Stimulated activated CD4-positive, alpha-beta T cell treated with anti-CD3 and anti-CD28 coated beads, Interleukin-2, amount 100 ng/mL, for 24 hours (primary cell): Measurements from ENCODE around the gene CPEB1.
A peak's percentile ranks its signal among the peaks of the same experiment; 100 is the strongest.
"Not testable (repeated sequence)": the region's sequence is repeated elsewhere in the genome, so short reads cannot be mapped to it uniquely, and the experiment has no call there.

Experiments used
- DNase-seq, 2 donors: peaks; one replicate each; pipeline ENCODE4 v3.0.0-alpha.2; 2020

The CPEB1 gene

DNA sequence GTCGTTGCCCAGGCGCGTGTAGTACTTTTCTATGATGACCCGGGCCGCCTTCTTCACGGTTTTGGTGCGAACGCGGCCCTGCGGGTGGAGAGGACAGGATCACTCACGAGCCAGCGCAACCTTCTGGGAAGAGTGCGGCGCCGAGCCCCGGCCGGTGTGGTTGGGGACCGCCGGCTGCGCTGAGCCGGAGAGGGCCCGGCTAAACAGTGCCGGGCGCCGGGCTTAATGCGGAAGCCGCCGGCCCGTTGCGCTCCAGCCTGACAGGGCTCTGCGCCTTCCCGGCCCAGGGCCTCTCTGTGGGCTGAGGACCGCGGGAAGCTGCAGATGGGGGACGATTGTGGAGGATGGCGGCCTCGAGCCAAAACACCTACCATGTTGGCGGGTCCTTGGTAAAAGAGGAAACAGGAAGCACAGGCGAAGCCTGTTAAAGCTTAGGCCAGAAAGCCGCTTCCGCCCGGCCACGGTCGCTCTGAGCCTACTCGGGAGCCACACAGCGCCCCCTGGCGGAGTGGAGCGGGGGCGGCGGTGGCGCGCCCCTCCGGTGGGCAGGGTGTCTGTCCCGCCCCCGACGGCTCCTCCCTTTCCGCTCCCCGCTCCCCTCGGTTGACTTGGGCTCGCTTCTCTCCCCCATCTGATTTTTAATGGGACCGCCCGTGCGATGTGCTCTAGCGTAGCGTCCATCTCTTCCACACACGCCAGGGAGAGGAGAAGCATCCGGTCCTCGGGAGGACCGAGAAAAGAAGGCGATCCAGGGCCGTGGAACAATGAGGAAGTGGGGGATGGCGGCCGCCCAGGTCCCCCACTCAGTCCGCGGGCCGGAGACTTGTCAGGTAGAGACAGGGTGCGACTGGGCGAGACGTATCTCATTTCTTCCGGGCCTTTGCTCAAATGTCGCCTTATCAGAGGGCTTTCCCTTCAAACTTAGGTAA, 106.8 kb downstream of the CPEB1 start, which contains the start of gene RPS17:
Gene RPS17, minus strand, starts transcription at position 403 of the 929 bp plus-strand sequence. Its CDS starts 29 bp downstream, at position 374.
- DNase-seq = peak; percentile 99

DNA sequence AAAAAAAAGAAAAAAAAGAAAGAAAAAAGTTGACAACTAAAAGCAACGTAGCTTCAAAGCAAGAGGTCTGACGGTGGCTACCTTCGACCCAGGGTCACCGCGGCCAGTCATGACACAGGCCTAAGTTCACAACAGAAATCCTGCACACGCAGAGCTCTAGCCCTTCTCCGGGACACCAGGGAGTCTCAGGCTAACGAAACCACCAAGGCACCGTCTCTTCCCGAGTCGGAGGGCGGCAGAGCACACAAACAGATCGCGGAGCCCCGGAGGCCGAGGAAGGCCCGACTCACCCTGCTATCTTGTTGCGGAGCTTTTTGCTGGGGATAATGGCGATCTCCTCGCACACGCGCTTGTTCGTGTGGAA, 107.5 kb downstream of the CPEB1 start:
- DNase-seq = no peak

DNA sequence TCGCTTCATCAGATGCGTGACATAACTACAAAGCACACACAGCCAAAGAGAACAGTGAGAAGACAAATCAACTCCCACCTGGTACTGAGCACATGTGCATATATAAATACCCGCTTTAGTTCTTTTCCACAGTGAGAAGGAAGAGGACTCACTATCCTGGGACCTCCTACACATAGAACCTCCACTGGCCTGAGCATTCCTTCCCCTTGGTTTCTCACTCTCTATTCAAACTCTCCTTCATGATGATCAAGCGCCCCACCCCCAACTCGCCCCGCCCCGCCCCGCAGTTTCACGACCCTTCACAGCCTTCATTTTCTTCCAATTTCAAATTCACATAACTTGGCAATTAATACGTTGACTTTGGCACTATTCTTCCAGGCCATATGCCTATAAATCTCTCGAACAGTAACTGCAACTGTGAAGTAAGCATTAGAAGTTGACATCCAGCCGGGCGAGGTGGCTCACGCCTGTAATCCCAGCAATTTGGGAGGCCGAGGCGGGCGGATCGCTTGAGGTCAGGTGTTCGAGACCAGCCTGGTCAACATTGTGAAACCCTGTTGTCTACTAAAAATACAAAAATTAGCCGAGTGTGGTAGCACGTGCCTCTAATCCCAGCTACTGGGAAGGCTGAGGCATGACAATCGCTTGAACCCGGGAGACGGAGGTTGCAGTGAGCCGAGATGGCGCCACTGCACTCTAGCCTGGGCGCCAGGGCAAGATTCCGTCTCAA, 108.0 kb downstream of the CPEB1 start:
- DNase-seq = peak; percentile 39 to 45

DNA sequence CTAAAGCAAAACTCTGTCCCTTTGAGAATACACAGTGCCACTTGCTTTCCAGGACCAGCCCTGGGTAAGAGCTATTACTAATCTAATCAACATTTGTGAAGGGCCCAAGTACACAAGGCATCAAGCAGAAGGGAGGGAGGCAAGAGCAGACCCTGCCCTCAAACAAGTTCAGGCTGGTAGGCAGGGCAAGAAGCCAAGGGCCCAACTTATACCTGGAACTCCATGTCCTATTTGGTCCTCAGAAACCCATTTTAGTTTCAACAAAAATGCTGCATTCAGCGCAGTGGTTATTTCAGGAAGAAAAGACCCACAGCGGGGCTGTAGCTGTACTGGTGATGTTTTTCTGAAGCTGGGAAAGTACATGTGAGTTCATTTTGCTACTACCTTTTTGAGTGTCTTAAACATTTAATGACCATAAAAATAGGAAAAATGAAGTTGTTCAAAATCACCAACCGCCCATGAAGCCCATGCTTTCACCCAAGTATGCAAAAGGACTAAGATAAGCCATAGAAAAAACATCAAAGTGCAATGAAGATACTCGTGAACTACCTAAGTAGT, 109.7 kb downstream of the CPEB1 start:
- DNase-seq = no peak

DNA sequence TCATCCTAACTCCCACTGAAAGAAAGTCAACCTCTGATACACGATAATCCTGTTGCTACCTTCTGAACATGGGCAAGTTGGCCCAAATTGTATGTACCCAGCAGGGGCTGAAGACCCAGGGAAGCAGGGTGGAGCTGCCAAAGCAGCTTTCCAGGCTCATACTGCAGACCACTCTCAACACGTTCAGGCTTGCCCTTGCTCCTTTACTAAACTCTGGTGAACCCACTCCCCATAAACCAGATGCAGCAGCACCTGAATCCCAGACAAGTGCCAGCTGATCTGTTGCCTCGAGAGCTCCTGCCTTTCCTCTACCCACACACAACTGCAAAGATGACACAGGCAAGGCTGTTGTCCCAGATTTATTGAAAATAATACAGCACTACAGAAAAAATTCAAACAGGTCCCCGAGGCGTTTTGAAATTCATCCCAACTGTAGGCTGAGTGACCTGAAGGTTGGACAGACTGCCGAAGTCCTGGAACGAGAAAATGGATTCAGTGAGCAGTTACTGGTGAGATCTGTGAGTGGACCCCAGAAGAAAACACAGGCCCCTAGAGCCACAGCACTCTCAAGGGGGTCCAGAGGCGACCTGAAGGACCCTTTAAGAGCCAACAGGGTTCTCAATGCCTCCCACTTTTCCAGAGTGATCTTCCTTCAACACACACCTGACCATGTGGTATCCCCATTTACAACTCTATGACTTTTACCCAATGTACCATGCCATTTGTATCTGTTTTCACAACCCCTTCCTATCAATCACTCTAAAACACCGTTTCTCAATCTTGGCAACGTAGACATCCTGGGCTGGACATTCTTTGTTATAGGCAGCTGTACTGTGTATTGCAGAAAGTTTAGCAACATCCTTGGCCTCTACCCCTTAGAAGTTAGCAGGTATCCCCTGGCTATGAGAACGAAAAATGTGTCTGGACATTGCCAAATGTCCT, 110.5 kb downstream of the CPEB1 start:
- DNase-seq = no peak

DNA sequence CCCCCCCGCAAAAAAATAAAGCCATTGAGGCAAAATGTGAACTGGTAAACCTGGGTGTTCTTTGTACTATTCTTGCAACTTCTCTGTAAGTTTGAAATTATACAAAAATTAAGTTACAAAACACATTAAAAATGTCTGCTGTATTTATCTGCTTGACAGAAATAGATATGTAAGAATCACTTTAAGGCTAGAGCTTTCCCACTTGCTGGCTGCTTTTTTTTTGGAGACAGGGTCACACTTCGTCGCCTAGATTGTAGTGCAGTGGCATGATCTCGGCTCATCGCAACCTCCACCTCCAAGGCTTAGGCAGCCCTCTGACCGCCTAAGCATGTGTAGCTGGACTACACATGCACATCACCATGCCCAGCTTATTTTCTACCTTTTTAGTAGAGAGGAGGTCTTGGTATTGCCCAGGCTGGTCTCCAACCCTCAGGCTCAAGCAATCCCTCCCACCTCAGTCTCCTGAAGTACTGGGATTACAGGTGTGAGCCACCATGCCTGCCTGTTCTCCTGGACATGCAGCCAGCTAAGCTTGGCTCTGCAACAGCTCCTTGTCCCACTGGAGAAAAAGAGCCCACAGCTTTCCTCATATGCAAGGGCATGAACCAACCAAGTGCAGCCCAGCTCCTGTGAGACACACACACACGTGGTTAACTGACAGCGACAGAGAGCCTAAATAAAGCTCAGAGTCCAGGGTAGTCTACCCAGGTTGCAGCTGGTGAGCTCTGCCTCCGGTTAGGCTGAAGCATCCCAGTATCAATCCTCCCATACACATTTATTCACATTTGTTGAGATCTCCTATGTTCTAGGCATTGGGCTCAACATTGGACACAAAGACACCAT, 111.4 kb downstream of the CPEB1 start:
- peak; percentile 14 to 28 for DNase-seq

DNA sequence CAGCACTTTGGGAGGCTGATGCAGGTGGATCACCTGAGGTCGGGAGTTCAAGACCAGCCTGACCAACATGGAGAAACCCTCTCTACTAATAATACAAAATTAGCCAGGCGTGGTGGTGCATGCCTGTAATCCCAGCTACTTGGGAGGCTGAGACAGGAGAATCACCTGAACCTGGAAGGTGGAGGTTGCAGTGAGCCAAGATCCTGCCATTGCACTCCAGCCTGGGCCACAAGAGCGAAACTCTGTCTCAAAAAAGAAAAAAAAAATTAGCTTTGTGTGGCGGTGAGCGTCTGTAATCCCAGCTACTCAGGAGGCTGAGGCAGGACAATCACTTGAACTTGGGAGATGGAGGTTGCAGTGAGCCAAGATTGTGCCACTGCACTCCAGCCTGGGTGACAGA, 112.0 kb downstream of the CPEB1 start:
- DNase-seq = not testable (repeated sequence)

DNA sequence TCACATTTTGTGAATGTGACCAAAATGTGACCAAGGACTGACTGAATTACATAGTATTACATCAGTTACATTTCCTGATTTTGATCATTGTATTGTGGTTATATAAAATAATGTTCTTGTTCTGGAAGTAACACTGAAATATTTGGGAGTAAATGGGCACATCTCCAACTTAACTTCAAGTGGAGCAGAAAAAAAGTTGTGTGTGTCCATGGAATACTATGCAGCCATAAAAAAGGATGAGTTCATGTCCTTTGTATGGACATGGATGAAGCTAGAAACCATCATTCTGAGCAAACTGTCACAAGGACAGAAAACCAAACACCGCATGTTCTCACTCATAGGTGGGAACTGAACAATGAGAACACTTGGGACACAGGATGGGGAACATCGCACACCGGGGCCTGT, 112.7 kb downstream of the CPEB1 start:
- peak in 1 of 2 donors; percentile 10 for DNase-seq

DNA sequence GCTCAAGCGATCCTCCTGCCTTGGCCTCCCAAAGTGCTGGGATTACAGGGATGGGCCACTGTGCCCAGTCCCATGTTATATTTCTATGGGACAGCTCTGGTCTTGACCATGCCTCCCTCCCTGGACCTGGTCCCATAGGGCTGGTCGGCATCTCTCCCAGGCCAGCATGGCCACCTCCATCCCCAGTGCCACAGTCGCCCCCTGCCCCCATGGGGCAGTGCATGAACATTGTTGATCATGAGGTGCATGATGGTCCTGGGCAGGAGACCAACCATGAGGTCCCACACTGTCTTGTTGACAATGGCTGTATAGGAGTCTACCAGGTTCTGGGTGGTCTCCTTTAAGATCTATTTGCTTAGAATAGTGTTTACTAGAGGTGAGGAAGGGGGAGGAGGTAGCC, 113.4 kb downstream of the CPEB1 start:
- DNase-seq = no peak

DNA sequence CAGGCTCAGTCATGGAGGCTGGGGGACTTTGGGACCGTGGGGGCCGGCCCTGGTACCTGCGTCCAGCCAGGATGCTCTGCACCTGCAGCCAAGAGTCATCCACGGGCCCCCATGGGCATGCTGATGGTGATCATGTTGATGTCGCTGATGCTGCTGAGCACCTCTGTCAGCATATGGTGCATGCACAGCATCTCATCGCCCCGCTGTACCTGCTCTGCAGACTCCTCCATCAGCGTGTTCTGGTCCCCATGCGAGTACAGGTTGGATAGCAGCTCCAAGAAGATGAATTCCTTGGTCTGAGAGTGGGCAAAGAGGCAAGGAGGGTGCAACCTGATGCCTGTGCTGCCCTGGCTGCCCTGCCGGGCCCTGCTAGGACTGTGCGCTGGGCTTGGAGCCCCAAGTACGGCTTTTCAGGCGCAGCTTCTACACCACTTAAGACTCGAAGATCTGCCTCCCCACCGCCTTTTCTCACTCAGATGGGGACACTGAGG, 114.1 kb downstream of the CPEB1 start:
- DNase-seq = no peak

DNA sequence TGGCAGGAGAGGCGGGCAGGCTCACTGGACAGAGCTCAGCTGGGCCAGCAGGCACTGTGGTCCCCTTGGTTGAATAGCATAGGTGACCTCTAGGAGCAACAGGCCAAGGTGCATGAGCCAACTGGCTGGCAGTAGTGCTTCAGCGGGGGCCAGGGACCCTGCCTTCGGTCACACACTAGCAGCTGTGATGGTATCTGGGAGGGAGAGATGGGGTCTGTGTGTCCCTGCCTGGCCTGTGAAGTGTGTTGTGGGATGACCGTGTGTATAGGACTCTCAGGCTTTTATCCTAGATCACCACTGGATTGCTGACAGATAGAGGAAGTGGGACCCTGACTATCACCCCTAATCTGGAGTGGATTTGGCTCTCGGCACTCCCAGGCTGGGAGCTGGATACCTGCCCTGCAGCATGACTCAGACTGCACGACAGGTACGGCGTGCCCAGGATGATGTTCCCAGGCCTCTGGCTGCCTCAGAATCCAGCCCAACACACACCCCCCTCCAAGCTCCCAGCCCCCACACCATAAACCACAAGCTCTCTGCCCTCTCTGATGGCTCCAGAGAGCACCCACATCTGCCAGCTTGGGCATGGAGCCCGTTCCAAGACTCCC, 114.7 kb downstream of the CPEB1 start:
- DNase-seq = no peak

DNA sequence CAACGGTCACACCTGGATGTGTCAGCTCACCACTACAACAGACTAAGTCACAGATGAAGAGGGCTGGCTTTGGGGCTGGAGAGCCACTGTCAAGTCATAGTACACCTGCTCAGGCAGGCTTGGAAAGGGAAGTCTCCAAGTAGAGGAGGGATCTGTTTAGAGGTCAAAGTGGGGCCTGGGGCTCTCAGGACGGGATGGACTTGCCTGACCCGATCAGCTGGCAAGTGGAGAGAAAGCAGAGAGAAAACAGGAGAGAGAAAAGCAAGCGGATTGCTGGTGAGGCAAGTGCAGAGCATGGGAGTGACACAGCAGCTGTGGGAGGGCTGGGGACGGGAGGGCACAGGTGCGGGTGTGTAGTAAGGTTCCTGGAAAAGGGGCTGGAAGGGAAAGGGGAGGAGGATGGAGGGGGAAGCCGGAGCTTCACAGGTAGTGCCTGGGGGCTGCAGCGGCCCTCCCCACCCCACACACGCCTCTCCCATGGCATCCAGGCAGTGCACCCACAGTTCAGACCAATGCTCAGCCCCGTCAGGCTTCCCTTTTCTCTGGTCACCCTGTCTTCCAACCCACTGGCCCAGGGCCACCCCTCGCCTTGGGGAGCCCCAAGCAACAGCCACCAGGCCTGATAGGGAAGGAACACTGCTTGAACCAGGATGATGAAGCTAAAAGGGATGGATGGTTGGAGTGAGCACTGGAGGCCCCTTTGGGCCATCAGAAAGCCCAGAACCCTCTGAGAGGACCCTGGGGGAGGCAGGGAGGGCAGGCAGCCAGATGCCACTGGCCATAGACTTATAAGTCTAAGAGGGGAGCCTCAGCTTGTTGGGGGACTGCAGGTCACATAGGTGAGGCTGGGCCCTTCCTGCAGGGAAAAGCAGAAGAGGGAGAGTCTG, 115.4 kb downstream of the CPEB1 start:
- no peak for DNase-seq

DNA sequence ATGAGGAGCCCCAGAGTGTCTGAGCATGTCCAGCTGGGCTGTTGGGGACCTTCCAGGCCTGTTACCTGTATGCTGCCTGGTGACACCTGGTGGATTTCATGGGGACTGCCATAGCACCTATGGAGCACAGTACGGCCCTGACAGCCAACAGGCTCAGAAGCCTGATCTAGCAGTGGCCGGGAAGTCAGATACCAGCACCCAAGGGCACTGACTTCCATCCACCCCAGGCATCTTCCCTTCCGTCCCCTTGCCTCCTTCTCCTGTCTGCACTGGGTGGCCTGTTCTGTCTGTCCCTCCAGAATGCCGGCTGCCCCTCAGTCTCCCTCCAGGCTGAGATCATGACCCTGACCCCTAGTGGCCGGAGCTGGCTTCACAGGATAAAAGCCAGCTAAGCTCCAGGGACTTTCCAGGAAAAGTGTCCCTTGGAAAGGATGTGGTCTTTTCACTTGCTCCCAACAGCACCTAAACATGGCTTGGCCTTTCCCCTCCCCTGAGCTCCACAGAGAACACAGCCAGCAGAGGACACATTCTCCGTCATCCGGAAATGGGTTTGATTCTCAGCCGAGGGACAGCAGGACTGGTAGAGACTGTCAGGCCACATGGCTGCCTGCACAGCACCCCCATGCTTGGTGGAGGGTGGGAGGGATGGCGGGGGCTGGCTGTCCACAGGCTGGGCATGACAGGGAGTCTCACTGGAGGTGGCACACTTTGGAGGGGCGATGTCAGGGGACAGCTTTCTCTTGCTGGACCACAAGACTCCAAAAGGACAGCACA, 116.4 kb downstream of the CPEB1 start:
- peak; percentile 70 to 74 for DNase-seq

DNA sequence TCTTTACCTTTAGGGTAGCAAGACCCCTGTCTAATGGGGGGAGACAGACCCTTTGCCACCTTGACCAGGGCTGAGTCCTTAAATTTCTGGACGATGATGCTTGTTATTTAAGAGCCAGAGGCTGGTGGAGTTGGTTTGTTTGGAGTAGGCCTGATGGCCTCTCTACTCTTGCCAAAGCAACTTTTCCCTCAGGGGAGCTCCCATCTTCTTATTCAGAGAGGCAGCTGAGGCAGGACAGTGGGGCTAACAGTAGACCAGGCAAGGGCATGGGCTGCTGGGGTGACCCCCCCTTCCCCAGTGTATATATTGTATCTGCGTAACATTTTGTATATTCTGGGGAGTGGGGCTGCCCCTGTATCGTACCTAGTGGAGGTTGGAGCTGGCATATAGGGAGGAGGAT, 117.2 kb downstream of the CPEB1 start:
- no peak for DNase-seq

DNA sequence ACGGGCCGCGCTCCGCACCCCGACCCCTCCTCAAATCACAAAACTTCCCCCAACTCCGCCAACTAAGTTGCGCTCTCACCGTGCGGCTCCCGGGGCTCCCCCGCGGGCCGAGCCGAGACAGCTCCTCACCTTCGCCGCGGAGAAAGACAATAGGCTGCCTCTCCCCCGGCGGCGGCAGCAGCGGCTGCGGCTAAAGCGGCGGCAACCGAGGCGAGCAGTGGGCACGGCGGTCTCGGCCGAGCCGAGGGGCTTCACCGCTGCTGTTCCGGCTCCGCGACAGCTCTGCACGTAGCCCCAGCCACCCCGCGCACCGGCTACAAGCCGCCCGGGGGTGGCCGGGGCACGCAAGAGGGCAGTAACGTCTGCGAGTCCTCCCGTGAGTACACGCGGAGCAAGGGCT, 133.6 kb downstream of the CPEB1 start:
- DNase-seq = not testable (repeated sequence)

DNA sequence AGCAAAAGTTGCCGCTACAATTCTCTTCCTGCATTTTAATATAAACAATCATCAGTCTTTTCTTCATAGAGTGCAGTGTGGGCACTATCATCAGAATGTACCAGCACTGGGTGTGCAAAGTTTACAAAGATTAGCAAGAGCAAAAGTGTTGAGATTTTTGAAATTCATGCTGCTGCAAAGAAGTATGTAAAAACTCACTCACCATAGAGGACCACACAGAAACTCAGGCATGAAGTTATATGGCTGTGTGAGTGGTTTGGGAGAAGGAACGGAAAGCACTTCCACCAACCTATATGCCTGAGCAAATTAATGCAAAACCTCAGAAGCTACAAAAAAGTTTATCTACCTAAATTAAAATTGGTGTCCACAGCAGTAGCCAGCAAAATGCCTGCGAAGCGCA, 139.5 kb downstream of the CPEB1 start:
- DNase-seq = not testable (repeated sequence)

DNA sequence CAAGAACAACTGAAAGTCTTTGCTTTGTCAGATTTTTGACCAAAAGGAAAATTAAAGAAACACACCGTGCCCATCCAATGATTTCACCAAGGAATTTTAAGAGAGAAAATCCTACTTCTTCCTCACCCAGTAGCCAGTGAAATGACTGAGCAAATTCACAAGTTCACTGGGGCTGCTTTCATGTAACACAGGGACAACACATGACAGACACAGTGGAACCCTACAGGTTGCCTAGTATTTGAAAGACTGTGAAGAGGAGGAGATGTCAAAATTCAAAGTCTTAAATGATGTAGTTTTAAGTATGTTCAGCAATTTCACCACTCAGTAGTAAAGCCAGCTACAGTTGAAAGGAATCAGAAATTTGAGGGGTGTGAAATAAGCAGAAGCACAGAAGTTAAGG, 140.1 kb downstream of the CPEB1 start:
- DNase-seq = not testable (repeated sequence)

DNA sequence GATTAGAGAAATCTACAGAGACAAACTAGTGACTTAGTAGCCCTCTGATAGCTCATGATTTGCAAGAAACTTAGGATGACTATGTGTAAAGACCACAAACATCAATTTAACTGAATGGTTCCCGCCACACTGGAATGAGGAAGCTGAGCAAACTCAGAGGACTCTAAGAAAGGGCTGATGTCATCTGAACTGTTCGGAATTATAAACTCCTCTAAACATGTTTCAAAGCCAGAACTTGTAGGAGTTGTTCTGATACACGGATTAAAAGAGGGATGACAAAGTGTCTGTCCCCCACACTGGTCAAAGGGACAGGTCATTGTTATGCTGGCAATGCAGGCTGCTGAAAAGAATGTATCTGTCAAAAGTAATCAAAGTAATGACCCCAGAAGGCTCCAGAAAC, 141.3 kb downstream of the CPEB1 start:
- not testable (repeated sequence) for DNase-seq

DNA sequence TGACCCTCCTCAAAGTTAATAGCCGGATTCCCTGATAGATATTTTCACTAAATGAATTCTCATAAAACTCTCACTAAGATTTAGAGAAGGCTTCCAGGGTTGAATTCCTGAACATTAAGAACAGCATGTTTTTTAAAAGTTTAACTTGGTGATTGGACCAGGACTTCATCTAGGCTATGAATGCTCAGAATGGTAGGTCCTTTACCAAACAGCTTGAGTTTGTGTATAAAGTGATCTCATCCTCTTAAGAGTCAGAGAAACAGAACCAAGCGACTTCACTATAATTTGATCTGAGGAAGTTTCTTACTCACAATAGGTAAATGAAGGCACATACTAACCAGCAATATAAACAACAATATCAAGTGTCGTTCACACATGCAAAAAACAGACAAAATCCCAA, 143.1 kb downstream of the CPEB1 start:
- DNase-seq = not testable (repeated sequence)
